HepG2 (cell line): ENCODE results near the gene NTPCR. TPM values are rescaled to one million over a fixed set of nuclear protein-coding genes. Genes with fewer than 3 reads are reported as not detected.
A peak's percentile ranks its signal among the peaks of the same experiment; 100 is the strongest.

Experiments used
- EEA1 ChIP-seq: sonication (generic); formaldehyde crosslinking; IDR thresholded peaks from 2 replicates; pipeline ENCODE4 v1.5.1; 2020; ENCODE audit warnings: mild to moderate bottlenecking, missing genetic modification reagents, borderline replicate concordance
- NFKB2 ChIP-seq: sonication (generic); formaldehyde crosslinking; IDR thresholded peaks from 2 replicates; pipeline ENCODE4 v1.4.0; 2020; ENCODE audit warnings: missing genetic modification reagents, borderline replicate concordance
- TRIM24 ChIP-seq: sonication (generic); formaldehyde crosslinking; IDR thresholded peaks from 2 replicates; pipeline ENCODE4 v1.8.0; 2022; ENCODE audit warnings: mild to moderate bottlenecking, missing genetic modification reagents
- ZNF232 ChIP-seq: sonication (generic); formaldehyde crosslinking; IDR thresholded peaks from 2 replicates; pipeline ENCODE4 v1.4.0; 2020; ENCODE audit warnings: missing genetic modification reagents, borderline replicate concordance
- ZNF260 ChIP-seq: sonication (generic); formaldehyde crosslinking; IDR thresholded peaks from 2 replicates; pipeline ENCODE4 v1.4.0; 2020; ENCODE audit warnings: missing genetic modification reagents, low read depth, mild to moderate bottlenecking, borderline replicate concordance
- ZNF33A ChIP-seq: sonication (generic); formaldehyde crosslinking; IDR thresholded peaks from 2 replicates; pipeline ENCODE4 v1.5.1; 2020; ENCODE audit warnings: missing genetic modification reagents, mild to moderate bottlenecking, moderate library complexity, borderline replicate concordance
- ZNF644 ChIP-seq: IDR thresholded peaks from 2 replicates; pipeline ENCODE4 v1.6.1; 2016; ENCODE audit warnings: low read depth
- polyA plus RNA-seq, 8 experiments: library from polyadenylated mRNA; depleted of rRNA in 3 of 8; stranded (reverse) in 7 of 8; unstranded in 1 of 8; fragments of >200 nt; fragmentation: Illumina TruSeq in 4 of 8; extraction: Trizol in 4 of 8; gene quantifications; 2 replicates each; pipeline versions ENCODE4 v1.2.1 to v1.2.3, GENCODE V29; 2011 to 2016; ENCODE audit warnings: low read depth in 4 of 8, missing spikeins in 1 of 8, mixed read lengths in 1 of 8; ENCODE audit not compliant: insufficient read depth in 1 of 8
- total RNA-seq, 5 experiments: library from RNA; depleted of rRNA; stranded (reverse); fragments of >200 nt; fragmentation: Illumina TruSeq; extraction: Trizol; gene quantifications; 2 replicates each; pipeline ENCODE4 v1.2.3, GENCODE V29; 2016; ENCODE audit warnings: low read depth in 1 of 5
- TF ChIP-seq, protein P1 (sequence below): sonication (generic); formaldehyde crosslinking; IDR thresholded peaks from 2 replicates; pipeline ENCODE4 v1.8.0; 2022; ENCODE audit warnings: low read depth, missing genetic modification reagents
- TF ChIP-seq, protein P2 (sequence below): sonication (generic); formaldehyde crosslinking; IDR thresholded peaks from 2 replicates; pipeline ENCODE4 v1.5.0; 2020; ENCODE audit warnings: missing genetic modification reagents
- TF ChIP-seq, protein P3 (sequence below): sonication (generic); formaldehyde crosslinking; IDR thresholded peaks from 2 replicates; pipeline ENCODE4 v1.4.0; 2020; ENCODE audit warnings: missing genetic modification reagents
- TF ChIP-seq, protein P4 (sequence below), 2 experiments: sonication (generic) in 1 of 2; formaldehyde crosslinking in 1 of 2; IDR thresholded peaks; 2 replicates each; pipeline versions ENCODE4 v1.4.0 to v1.6.1; 2016 to 2020; ENCODE audit warnings: borderline replicate concordance in 1 of 2, low read depth in 1 of 2, mild to moderate bottlenecking in 1 of 2, missing genetic modification reagents in 1 of 2
- TF ChIP-seq, protein P5 (sequence below): sonication (generic); formaldehyde crosslinking; IDR thresholded peaks from 2 replicates; pipeline ENCODE4 v1.4.0; 2020; ENCODE audit warnings: low read depth, mild to moderate bottlenecking, missing genetic modification reagents

The NTPCR gene
- total and polyA plus RNA-seq, 2 of the 13 experiments (the other 11 are each of a cell fraction or from before 2014, with no cell fraction given) = 11.7 to 47.0 TPM

DNA sequence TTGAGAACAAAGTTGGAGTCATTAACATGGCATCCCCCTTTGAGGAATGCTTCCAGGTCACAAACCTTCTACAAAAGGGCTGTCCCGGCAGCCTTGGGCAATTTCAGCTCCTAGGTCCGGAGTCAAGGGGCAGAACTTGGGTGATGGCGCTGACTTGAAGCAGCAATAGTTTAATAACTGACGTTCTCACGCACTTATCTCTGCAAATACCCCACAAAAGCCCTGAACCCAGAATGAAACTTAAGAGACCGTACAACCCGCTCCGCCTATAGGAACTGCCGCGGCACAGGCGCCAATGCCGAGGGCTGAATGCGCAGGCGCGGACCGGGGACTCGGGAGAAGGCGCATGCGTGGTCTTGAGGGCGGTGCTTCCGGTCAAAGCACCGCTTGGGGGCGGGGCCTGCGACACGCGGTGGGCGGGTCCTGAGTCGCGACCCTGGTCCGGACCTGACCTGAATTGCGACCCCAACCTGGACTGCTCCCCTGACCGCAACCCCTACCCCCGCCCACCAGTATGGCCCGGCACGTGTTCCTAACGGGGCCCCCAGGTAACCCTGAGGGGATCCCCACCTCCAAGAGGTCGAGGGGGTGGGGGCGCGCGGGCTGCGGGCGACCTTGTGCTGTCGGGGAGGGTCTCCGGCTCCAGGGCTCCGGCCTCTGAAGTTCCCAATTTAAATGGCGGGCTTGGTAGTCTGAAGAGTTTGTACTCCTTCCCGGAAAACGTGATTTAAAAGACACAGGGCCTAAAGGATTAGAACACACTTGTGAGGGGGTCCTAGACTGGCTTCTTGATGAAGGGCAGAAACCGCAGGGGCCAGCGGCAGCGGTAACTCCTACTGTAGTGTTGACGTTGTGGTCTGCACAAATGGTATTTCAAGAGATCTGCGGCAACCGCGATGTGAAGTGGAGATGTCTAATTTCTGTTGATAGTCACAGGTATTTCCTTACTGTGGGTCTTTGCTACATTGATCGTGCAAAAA lies at the start of gene NTPCR (continued):
- TF ChIP-seq, protein P1, sequence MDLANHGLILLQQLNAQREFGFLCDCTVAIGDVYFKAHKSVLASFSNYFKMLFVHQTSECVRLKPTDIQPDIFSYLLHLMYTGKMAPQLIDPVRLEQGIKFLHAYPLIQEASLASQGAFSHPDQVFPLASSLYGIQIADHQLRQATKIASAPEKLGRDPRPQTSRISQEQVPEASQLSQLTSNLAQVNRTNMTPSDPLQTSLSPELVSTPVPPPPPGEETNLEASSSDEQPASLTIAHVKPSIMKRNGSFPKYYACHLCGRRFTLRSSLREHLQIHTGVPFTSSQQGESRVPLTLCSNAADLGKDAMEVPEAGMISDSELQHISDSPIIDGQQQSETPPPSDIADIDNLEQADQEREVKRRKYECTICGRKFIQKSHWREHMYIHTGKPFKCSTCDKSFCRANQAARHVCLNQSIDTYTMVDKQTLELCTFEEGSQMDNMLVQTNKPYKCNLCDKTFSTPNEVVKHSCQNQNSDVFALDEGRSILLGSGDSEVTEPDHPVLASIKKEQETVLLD (CRISPR knock-in tag) = no peak
- TF ChIP-seq ZNF644 (CRISPR knock-in tag) (peak; percentile 77), TRIM24 (CRISPR knock-in tag) (no peak), ZNF33A (peak; percentile 92; the same call in 1 of the 2 replicates), ZNF260 (no peak), ZNF232 (CRISPR knock-in tag) (no peak), NFKB2 (CRISPR knock-in tag) (peak; percentile 71; the same call in 1 of the 2 replicates), EEA1 (CRISPR knock-in tag) (no peak)
- TF ChIP-seq, protein P2, sequence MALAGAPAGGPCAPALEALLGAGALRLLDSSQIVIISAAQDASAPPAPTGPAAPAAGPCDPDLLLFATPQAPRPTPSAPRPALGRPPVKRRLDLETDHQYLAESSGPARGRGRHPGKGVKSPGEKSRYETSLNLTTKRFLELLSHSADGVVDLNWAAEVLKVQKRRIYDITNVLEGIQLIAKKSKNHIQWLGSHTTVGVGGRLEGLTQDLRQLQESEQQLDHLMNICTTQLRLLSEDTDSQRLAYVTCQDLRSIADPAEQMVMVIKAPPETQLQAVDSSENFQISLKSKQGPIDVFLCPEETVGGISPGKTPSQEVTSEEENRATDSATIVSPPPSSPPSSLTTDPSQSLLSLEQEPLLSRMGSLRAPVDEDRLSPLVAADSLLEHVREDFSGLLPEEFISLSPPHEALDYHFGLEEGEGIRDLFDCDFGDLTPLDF (CRISPR knock-in tag) = peak; percentile 45; the same call in 1 of the 2 replicates
- TF ChIP-seq, protein P3, sequence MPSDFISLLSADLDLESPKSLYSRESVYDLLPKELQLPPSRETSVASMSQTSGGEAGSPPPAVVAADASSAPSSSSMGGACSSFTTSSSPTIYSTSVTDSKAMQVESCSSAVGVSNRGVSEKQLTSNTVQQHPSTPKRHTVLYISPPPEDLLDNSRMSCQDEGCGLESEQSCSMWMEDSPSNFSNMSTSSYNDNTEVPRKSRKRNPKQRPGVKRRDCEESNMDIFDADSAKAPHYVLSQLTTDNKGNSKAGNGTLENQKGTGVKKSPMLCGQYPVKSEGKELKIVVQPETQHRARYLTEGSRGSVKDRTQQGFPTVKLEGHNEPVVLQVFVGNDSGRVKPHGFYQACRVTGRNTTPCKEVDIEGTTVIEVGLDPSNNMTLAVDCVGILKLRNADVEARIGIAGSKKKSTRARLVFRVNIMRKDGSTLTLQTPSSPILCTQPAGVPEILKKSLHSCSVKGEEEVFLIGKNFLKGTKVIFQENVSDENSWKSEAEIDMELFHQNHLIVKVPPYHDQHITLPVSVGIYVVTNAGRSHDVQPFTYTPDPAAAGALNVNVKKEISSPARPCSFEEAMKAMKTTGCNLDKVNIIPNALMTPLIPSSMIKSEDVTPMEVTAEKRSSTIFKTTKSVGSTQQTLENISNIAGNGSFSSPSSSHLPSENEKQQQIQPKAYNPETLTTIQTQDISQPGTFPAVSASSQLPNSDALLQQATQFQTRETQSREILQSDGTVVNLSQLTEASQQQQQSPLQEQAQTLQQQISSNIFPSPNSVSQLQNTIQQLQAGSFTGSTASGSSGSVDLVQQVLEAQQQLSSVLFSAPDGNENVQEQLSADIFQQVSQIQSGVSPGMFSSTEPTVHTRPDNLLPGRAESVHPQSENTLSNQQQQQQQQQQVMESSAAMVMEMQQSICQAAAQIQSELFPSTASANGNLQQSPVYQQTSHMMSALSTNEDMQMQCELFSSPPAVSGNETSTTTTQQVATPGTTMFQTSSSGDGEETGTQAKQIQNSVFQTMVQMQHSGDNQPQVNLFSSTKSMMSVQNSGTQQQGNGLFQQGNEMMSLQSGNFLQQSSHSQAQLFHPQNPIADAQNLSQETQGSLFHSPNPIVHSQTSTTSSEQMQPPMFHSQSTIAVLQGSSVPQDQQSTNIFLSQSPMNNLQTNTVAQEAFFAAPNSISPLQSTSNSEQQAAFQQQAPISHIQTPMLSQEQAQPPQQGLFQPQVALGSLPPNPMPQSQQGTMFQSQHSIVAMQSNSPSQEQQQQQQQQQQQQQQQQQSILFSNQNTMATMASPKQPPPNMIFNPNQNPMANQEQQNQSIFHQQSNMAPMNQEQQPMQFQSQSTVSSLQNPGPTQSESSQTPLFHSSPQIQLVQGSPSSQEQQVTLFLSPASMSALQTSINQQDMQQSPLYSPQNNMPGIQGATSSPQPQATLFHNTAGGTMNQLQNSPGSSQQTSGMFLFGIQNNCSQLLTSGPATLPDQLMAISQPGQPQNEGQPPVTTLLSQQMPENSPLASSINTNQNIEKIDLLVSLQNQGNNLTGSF = no peak
- TF ChIP-seq, protein P4, sequence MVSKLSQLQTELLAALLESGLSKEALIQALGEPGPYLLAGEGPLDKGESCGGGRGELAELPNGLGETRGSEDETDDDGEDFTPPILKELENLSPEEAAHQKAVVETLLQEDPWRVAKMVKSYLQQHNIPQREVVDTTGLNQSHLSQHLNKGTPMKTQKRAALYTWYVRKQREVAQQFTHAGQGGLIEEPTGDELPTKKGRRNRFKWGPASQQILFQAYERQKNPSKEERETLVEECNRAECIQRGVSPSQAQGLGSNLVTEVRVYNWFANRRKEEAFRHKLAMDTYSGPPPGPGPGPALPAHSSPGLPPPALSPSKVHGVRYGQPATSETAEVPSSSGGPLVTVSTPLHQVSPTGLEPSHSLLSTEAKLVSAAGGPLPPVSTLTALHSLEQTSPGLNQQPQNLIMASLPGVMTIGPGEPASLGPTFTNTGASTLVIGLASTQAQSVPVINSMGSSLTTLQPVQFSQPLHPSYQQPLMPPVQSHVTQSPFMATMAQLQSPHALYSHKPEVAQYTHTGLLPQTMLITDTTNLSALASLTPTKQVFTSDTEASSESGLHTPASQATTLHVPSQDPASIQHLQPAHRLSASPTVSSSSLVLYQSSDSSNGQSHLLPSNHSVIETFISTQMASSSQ (IDR thresholded peaks at IDR 0.05; ENCODE audit: low read depth) = no peak
- TF ChIP-seq, protein P4 (CRISPR knock-in tag; IDR thresholded peaks at IDR 0.05; ENCODE audit: borderline replicate concordance) = no peak
- TF ChIP-seq, protein P5, sequence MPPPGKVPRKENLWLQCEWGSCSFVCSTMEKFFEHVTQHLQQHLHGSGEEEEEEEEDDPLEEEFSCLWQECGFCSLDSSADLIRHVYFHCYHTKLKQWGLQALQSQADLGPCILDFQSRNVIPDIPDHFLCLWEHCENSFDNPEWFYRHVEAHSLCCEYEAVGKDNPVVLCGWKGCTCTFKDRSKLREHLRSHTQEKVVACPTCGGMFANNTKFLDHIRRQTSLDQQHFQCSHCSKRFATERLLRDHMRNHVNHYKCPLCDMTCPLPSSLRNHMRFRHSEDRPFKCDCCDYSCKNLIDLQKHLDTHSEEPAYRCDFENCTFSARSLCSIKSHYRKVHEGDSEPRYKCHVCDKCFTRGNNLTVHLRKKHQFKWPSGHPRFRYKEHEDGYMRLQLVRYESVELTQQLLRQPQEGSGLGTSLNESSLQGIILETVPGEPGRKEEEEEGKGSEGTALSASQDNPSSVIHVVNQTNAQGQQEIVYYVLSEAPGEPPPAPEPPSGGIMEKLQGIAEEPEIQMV (CRISPR knock-in tag) = 0 out of 2 replicates have a peak, but pooled peaks have one; percentile 34
